Hindlimb muscle (tissue), 1 donor: ENCODE measurements around the gene HLA-DRB5. TPM values are rescaled to one million over a fixed set of nuclear protein-coding genes. Genes with fewer than 3 reads are reported as not detected.
"Not testable (repeated sequence)": the region's sequence is repeated elsewhere in the genome, so short reads cannot be mapped to it uniquely, and the experiment has no call there.

Experiments used
- DNase-seq: peaks from one replicate; pipeline ENCODE4 v3.0.0-alpha.2; 2013
- polyA plus RNA-seq: library from polyadenylated mRNA; unstranded; fragments of 120-200 nt; gene quantifications from one replicate; pipeline ENCODE4 v1.2.1, GENCODE V29; 2013; ENCODE audit not compliant: insufficient read length

HLA-DRB5 gene
- 9.5 TPM for polyA plus RNA-seq

DNA sequence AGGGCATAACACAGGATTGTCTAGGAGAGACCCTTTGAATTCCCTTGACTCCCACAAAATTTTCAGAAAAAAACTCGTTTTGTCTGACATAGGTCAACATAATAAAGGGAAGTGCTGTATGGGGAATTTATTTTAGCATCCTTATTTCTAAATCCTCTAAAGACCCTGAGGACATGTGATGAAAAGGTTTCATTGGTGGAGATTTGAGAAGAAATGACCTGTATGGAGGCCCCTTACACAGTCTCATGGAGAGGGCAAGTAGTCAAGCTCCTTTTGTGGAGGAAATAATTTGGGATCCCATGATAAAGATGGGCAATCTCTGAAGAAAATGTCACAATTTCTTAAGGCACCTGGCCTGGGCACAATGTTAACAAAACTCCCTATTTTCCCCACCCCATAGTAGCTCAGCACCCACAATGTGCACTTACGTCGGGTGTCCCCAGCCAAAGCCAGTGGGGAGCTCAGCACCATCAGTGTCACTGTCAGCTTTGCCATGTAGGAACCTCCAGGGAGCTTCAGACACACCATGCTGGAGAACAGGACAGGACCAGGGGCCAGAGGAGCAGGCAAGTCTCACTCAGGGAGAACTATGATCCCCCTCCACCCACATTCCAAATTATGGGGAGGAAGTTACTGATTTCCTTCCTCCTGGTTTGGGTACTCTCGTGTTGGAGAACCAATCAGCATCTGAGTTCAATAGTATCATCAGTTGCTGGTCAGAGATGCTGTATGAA is at the start of gene HLA-DRB5:
TSS of gene HLA-DRB5 (minus strand) at position 591 of the 734 bp plus-strand sequence. CDS start at position 528, 63 bp downstream.
- peak; percentile 0 for DNase-seq

DNA sequence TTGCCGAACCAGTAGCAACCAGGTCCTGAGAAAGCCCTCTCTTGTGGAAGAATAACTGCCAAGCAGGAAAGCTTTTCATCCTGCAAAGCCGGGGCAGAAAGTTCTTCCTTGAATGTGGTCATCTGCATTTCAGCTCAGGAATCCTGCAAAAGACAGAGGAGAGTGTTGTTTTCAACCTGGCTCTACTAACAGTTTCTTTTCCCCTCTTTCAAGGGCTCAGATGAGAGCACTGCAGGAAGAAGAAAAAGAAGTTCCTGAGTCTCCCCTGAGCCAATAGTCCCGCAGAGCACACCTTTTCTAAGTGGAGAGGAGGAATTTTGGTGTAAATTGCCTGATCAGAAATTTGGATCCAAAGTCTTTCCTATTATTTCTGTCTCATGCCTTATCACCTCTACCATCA is 48.9 kb upstream of the HLA-DRB5 start:
- DNase-seq, result no peak

DNA sequence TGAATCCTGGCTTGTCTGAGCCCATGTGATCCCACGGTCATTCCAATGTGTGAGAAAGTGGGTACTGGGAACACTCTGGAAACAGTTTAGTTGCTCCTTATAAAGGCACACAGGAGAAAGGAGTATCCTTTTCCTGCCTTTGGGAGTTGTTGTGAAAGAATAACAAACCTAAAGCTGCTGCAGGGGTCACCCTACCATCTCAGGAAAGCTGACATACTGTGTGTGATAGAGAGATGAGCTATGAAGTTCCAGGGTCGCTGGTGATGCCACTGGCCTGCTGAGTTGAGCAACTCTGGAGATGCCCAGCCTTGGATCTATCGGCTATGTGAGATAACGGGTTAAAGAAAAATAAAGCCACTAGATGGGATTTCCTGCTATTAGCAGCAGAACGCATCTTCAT is 47.4 kb upstream of the HLA-DRB5 start:
- not testable (repeated sequence) for DNase-seq

DNA sequence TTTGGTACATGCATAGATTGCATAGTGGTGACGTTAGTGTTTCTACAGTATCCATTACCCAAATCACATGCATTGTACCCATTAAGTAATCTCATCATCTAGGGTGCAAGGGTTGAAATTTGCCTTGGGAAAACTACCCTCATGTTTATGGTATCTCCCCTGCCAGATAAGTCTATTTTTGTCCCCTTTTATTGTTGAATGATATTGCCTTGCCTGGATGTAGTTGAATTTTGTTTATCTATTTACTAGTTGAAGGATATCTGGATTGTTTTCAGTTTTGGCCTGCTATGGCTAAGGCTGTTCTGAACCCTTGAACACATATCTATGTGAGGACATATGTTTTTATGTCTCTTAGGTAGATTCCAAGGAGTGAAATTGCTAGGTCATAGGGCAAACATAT is 46.2 kb upstream of the HLA-DRB5 start:
- DNase-seq, result no peak

DNA sequence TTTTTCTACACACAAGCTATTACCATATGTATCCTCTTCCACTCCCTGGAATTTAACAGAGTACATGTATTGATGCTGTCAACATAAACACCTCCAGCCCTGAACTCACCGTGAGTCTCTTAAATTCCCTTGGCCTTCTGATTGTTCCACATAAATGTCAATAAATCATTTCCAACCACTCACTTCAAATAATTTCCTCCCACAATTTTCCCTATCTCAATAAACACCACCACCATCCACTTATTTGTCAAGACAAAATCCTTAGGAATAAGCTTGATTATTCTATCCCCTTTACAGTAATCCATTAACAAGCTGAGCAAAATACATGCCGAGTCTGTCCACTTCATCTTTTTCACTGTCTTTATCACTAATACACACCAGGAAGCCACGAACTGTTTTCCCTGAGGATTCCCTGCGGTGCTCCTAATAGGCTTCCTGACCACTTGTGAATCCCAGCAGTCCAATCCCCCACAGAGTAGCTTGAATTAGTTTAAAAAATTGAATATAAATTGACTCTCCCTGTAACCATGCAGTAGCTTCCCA is 40.3 kb upstream of the HLA-DRB5 start:
- DNase-seq, result no peak

DNA sequence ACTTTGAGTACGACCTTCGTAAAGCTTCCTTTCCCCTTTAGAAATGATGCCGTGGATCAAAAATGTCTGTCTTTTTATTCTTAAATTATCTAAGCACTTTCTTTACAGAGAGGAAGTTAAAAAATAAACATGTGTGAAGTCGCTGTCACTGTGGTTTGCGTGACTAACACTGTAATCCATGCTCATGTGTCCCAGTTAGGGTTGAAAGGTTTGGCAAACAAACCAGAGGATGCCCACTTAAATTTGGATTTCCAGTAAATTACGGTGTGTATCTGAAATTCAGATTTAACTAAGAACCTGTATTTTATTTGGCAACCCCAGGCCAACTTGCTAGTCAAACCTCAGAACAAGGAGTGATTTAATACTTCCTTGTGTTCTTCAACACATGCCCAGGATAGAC is 38.5 kb upstream of the HLA-DRB5 start:
- no peak for DNase-seq

DNA sequence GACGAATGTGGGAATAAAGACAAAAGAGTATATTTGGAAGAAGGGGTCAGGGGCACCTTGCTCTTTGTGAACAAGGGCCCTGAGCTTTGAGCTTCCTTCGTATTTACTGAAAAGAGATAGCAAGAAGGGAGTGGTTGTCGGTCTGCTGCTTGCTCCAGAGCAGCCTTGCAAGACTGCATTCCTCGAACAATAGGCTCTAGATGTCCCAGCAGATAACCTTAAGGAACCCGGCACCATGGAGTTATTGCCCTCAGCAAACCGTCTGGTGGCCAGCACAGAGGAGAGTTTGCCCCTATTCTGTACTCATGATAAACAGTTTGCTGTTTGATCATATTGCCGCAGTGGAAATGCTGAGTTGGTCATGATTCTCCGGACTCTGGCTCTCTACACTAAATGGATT is 36.9 kb upstream of the HLA-DRB5 start:
- no peak for DNase-seq

DNA sequence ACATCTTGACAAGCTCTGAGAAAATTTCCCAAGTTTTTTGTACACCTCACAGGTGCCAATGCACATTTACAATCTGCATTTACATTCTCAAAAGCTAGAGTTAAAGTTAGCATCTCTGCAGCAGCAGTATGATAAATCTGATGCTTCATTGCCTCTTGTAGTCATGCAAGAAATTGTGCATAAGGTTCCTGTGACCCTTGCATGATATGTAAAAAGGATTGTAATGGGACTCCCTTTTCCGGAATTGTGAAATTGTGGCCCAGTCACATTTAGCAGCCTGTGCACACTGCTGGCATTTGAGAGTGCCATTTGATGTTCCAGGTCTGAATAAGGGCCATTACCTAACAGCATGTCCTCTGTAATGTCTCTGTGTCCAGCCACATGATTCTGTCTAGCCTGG is 35.4 kb upstream of the HLA-DRB5 start:
- DNase-seq, result no peak

DNA sequence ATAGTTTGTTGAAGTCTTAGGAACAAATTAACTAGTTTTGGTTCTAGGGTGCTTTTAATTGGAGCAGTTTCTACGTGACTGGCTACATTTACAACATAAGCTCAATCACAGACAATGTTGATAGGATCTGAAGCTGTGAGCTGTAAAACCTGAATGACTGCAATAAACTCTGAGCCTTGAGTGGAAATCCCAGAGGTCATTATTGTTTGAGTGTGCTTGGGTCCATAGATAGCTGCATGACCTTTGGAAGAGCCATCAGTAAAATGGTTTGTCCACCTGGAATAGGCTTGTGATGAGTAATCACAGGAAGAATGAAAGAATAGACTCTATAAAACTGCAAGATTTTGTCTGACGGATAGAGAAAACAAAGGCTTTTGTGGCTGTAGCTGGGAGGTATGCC is 32.9 kb upstream of the HLA-DRB5 start:
- DNase-seq, result no peak

DNA sequence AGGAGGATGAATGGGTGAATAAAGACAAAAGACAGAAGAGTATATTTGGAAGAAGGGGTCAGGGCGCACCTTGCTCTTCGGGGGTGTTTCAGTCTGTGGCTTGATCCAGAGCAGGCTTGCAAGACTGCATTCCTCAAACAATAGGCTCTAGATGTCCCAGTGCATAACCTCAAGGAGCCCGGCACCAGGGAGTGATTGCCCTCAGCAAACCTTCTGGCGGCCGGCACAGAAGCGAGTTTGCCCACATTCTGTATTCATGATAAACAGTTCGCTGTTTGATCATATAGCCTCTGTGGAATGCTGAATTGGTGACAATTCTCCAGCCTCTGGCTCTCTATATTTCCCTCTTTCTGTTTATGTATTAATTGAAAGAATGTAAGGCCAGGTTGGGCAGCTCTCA is 29.7 kb upstream of the HLA-DRB5 start:
- DNase-seq, result no peak

DNA sequence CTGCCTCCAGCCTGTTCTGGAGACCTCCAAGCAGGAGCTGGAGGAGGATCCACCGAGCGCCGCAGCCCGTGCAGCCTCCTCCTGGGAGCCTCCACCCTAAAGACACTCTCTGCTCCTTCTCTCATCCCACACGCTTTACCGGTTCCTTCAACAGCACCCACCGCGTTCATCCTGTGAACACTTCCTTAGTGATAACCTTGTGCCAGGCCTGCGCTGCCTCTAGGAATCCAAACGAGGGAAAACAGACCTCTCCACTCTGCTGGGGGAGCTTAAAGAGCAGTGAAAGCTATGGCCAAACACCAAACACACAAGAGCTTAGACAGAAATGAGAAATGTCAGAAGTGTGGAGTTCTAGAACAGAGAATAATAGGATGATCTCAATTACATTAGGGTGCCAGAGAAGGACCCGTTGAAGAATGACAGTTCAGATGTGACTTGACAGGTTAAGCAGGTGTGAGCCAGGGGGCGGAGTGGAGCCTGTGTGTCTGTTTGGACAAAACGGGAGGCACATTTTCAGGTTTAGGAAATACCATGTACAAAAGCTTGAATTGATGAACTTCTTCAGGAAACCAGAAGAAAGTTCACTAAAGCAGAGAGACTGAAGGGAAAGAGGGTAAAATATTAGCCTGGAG is 28.5 kb upstream of the HLA-DRB5 start:
- no peak for DNase-seq

DNA sequence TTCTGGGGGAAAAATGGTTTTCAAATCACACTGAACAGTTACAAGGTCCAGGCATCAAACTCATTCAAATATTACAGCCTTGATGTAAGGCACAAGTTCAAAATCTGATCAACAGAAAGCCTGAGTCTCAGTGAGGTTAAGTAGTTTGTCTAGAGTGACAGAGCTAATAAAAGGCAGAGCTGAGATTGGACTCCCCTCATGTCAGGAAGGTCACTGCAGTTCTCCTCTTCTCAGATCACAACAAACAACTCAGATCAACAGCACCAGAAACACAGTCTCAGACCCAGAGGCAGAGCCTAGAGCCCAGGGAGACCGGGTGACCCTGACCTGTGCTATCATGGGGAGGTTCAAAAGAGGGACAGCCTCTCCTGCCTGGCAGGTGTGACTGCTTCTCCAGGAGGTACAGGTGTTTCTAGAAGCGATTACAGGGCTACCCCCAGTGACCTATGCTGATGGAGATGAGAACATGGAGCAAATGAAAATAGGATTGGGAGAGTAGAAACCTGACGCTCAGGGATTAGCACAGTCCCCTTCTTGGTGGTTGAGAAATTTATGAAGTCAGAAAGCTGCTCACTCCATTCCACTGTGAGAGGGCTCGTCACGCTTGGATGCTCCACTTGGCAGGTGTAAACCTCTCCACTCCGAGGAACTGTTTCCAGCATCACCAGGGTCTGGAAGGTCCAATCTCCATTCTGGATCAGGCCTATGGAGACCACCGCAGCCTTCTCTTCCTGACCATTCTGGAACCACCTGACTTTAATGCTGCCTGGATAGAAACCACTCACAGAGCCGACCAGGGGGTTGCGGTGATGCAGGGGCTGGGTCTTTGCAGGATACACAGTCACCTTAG is 24.3 kb upstream of the HLA-DRB5 start:
- DNase-seq, result no peak

DNA sequence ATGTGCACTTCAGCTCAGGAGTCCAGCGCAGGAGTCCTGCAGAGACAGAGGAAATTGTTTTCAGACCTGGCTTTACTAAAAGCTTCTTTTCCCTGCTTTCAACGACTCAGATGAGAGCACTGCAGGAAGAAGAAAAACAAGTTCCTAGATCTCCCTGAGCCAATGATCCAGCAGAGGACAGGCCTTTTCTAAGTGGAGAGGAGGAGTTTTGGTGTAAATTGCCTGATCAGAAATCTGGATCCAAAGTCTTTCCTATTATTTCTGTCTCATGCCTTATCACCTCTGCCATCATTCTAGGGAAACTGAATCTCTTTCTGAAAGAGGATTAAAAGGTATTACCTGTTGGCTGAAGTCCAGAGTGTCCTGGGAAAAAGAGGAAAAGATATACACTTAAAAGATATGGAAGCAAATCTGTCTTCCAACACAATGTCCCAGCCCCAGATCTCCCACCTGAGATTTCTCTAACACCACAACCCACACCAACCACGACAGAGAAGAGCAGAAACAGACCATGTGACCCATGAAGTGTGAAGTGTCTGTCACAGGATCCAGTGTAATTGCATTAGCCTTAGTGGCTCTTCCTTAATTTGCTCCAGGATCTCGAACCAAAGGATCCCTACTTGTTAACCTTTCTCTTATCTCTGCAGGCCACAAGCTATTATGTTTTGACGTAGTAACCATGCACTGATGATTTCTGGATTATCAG is 23.1 kb upstream of the HLA-DRB5 start:
- DNase-seq, result no peak

DNA sequence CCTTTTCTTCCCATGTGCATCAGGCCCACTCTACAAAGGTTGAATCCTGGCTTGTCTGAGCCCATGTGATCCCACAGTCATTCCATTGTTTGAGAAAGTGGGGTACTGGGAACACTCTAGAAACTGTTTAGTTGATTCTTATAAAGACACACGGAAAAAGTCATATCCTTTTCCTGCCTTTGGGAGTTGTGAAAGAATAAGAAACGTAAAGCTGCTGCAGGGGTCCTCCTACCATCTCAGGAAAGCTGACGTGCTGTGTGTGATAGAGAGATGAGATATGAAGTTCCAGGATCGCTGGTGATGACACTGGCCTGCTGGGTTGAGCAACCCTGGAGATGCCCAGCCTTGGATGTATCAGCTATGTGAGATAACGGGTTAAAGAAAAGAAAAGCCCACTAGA is 21.3 kb upstream of the HLA-DRB5 start:
- DNase-seq, result no peak

DNA sequence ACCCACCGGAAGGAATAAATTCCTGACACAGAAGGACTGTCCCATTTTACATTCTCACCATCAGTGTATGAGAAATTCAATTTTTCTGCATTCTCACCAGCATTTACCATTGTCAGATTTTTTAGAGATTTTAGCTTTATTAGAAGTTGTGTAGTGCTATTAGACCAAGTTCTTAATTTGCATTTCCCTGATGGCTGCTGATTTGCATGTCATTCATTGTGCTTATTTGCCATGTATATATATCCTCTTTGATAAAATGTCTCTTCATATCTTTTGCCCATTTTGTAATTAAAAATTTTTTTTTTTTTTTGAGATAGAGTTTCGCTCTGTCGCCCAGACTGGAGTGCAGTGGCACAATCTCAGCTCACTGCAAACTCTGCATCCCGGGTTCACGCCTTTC is 9.8 kb upstream of the HLA-DRB5 start:
- DNase-seq, result no peak

DNA sequence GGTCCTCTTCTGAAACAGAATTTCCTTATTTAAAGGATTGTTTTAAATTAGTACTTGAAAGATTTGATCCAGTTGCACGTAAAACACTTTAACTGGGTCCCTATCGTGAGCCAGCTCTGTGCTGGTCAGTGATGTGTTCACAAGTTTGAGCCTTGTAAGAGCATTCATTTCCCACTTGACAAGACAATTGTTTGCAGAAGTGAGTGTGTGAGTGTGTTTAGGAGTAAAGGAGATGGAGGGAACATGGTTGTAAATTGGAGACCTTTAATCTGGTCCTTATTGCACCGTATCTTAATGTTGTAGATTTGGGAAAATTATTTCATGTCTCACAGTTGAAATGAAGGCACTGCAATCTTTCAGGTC is 325 bp upstream of the HLA-DRB5 start:
- not testable (repeated sequence) for DNase-seq

DNA sequence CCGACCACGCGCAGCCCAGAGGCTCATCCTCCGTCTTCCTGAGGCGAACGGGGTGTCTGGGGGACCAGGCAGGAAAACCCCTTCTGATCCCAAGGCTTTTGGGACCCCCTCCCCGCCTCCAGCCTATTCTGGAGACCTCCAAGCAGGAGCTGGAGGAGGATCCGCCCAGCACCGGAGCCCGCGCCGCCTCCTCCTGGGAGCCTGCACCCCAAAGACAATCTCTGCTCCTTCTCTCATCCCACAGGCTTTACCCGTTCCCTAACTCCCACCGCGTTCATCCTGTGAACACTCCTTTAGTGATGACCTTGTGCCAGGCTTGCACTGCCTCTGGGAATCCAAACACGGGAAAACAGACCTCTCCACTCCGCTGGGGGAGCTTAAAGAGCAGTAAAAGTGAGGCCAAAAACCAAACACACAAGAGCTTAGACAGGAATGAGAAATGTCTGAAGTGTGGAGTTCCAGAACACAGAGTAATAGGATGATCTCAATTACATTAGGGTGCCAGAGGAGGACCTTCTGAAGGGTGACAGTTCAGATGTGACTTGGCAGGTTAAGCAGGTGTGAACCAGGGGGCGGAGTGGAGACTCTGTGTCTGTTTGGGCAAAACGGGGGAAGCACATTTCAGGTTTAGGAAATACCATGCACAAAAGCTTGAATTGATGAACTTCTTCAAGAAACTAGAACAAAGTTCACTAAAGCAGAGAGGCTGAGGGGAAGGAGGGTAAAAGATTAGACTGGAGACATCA is 7.6 kb downstream of the HLA-DRB5 start:
- DNase-seq, result no peak

DNA sequence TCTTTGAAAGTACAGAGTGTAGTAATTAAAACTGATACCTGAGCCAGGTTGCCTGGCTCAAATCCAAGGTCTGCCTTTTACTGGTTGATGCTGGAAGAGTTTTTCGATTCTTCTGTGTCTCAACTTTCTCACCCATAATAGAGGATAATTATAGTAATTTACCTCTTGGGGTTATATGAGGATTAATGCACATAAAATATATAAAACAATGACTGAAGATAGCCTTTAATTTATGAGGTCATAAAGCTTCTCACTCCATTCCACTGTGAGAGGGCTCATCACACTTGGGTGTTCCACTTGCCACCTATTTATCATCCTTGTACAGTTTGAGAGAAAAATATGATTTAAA is 10.2 kb downstream of the HLA-DRB5 start:
- no peak for DNase-seq

DNA sequence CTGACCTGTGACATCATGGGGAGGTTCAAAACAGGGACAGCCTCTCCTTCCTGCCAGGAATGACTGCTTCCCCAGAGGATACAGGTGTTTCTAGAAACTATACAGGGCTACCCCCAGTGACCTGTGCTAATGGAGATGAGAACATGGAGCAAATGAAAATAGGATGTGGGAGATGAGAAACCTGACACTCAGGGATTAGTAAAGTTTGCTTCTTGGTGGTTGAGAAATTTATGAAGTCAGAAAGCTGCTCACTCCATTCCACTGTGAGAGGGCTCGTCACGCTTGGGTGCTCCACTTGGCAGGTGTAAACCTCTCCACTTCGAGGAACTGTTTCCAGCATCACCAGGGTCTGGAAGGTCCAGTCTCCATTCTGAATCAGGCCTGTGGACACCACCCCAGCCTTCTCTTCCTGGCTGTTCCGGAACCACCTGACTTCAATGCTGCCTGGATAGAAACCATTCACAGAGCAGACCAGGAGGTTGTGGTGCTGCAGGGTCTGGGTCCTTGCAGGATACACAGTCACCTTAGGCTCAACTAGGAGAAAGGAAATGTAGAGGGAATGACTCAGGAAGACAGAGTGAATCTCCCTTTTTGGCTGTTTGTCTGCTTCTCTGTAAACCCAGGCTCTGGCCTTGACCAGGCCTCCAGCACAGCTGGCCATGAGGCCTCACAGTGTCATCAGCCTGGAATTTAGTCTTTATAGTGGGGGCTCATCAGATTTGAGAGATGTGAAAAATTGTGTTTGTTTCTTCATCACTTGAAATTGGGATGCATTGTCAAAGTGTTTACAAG is 10.8 kb downstream of the HLA-DRB5 start:
- no peak for DNase-seq

DNA sequence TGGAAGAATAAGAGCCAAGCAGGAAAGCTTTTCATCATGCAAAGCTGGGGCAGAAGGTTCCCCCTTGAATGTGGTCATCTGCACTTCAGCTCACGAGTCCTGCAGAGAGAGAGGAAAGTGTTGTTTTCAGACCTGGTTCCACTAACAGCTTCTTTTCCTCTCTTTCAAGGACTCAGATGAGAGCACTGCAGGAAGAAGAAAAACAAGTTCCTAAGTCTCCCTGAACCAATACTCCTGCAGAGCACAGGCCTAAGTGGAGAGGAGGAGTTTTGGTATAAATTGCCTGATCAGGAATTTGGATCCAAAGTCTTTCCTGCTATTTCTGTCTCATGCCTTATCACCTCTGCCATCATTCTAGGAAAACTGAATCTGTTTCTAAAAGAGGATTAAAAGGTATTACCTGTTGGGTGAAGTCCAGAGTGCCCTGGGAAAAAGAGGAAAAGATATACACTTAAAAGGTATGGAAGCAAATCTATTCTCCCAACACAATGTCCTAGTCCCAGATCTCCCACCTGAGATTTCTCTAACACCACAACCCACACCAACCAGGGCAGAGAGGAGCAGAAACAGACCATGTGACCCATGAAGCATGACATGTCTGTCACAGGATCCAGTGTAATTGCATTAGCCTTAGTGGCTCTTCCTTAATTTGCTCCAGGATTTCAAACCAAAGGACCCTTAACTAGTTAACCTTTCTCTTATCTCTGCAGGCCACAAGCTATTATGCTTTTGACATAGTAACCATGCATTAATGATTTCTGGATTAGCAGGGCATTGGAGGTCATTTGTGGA is 12.2 kb downstream of the HLA-DRB5 start:
- no peak for DNase-seq
